ENCODE results near the gene CACNA1D.

DNA sequence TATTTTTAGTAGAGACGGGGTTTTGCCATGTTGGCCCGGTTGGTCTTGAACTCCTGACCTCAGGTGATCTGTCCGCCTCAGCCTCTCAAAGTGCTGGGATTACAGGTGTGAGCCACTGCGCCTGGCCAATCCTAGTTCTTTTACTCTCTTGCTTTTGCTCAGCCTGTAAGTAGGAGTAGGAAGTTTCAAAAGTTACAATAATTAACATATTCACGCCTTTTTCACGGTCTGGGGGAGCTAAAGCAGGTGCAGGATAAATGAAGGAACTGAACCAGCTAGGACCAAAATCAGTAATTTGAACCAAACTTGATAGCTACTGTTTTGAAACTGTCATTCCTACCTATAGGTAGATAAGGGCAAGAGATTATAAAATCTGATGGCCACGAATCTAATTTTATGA, 98.5 kb downstream of the CACNA1D start:
- TF ChIP-seq EP300 (IDR thresholded peaks at IDR 0.05) (no peak), POLR2AphosphoS5 (IDR thresholded peaks at IDR 0.05) (no peak)
- TF ChIP-seq, protein P1, sequence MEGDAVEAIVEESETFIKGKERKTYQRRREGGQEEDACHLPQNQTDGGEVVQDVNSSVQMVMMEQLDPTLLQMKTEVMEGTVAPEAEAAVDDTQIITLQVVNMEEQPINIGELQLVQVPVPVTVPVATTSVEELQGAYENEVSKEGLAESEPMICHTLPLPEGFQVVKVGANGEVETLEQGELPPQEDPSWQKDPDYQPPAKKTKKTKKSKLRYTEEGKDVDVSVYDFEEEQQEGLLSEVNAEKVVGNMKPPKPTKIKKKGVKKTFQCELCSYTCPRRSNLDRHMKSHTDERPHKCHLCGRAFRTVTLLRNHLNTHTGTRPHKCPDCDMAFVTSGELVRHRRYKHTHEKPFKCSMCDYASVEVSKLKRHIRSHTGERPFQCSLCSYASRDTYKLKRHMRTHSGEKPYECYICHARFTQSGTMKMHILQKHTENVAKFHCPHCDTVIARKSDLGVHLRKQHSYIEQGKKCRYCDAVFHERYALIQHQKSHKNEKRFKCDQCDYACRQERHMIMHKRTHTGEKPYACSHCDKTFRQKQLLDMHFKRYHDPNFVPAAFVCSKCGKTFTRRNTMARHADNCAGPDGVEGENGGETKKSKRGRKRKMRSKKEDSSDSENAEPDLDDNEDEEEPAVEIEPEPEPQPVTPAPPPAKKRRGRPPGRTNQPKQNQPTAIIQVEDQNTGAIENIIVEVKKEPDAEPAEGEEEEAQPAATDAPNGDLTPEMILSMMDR (IDR thresholded peaks at IDR 0.05) = no peak

All from esophagus muscularis mucosa (tissue), 4 donors.